HG03439 (cell line): Measurements from ENCODE around the gene TBC1D14.
"Not testable (repeated sequence)": the region's sequence is repeated elsewhere in the genome, so short reads cannot be mapped to it uniquely, and the experiment has no call there.

Experiments used
- ATAC-seq: cut with Tn5 transposase; IDR thresholded peaks from one replicate; pipeline ENCODE4 v1.9.1; 2021; ENCODE audit warnings: mild to moderate bottlenecking, moderate library complexity; ENCODE audit not compliant: unreplicated experiment

The TBC1D14 gene

DNA sequence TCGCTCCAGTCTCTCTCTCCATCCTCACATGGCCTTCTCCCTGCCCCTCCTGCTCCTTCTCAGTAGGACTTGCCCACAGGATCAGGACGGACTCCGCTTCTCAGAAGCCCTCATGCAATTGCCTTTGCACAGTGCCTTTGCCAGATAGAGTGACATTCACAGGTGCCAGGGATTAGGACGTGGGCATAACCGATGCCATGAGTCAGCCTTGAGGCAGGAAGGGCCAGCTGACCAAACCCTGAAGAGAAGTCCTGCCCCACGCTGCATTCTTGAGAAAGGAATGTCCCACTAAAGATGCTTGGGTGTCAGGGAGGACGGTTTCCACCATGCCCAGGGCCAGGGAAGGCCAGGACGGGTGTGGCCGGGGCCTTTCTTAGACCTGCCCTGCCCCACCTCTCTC lies 164.8 kb downstream of the TBC1D14 start:
- ATAC-seq: no peak

DNA sequence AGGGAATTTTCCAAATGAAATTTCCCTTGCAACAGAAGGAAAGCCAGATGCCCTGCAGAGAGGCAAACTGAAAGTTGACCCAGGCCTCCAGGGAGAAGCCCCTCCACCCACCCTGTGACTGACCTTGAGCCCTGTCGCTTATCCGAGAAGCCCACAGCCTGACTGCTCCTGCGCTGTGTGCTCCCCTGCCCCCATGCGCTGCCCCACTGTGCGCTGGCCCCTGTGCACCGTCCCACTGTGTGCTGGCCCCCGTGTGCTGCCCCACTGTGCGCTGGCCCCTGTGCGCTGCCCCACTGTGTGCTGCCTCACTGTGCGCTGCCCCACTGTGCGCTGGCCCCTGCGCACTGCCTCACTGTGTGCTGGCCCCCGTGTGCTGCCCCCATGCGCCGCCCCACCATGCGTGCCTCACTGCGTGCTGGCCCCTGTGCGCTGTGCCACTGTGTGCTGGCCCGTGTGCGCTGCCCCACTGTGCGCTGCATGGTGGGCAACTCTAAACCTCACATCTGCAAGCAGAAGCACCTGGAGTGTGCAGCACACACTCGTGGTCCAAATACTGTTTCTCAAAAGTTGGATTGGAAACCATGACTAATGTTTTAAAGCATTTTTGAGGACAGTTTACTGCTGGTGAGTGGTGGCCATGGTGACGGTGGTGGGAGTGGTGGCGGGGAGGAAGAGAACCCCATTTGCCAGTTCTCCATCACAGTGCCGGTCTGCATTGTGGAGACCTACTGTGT lies 166.5 kb downstream of the TBC1D14 start:
- no peak for ATAC-seq

DNA sequence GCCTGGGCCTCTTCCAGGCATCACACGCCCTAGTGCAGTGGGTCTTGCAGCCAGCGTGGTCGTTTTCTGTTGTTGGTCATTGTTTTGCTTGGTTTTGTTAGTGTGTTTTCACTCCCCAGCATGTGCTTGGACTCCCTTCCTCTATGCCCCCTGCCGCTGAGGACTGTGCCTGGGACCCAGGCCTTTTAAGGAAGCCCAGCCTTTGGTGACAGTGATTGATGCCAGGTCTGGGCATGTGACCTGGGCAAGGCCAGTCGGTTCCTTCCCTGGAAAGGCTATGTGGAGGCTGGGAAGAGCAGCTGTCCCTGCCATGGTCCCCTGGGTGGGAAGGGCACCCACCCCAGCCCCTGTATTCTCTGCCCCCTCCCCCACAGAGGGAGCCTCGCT lies 167.1 kb downstream of the TBC1D14 start:
- ATAC-seq: no peak

DNA sequence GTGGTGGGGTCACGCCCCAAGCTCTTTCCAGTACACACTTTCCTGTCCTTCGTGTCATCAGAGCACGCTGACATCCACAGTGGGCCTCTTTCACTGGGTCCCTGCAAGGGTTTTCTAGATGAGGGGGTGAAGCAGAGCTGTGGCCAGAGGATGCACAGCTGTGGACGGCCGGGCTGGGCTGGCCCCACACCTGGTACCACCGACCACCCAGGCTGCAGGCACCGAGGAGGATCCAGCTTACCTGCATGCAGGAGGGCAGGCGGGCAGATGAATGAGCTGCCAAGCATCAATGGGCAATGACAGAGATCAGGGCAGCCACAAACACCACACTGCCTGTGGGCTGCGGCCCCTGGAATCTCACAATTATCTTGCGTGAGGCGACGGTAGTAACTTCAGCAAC lies 167.7 kb downstream of the TBC1D14 start:
- ATAC-seq: no peak

DNA sequence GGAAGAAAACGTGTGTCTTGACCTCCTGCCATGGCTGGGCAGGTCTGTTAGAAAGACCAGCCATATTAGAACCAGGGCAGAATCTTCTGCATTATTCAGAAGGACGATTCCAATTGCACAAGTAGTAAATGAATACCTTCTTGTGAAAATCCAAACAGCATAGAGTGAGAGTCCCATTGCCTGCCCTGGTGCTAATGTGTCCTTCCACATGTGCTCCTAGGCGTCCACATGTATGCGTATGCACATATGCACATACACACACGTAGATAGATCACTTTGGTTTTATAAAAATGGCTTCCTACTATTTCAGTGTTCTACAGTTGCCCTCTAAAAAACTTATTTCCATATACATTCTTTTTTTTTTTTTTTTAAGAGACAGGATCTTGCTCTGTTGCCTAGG lies 168.4 kb downstream of the TBC1D14 start:
- ATAC-seq: no peak

DNA sequence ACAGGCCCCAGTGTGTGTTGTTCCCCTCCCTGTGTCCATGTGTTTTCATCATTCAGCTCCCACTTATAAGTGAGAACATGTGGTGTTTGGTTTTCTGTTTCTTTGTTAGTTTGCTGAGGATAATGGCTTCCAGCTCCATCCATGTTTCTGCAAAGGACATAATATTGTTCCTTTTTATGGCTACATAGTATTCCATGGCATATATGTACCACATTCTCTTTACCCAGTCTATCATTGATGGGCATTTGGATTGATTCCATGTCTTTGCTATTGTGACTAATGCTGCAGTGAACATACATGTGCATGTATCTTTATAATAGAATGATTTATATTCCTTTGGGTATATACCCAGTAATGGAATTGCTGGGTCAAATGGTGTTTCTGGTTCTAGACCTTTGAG lies 169.9 kb downstream of the TBC1D14 start:
- not testable (repeated sequence) for ATAC-seq

DNA sequence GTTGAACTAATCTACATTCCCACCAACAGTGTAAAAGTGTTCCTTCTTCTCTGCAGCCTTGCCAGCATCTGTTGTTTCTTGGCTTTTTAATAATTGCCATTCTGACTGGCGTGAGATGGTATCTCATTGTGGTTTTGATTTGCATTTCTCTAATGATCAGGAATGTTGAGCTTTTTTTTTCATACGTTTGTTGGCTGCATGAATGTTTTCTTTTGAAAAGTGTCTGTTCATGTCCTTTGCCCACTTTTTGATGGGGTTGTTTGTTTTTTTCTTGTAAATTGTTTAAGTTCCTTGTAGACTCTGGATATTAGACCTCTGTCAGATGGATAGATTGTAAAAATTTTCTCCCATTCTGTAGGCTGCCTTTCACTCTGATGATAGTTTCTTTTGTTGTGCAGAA lies 170.3 kb downstream of the TBC1D14 start:
- not testable (repeated sequence) for ATAC-seq
